GM12878 (cell line): ENCODE measurements around the gene DYNLT2.

ENCODE experiments used
- ETV6 ChIP-seq, 2 experiments: fragments of 450-650 bp in 1 of 2; IDR thresholded peaks in 1 of 2; conservative IDR thresholded peaks in 1 of 2; 2 replicates each; pipeline ENCODE4 v1.6.1; 2014; ENCODE audit warnings: antibody characterized with exemption in 1 of 2, borderline replicate concordance in 1 of 2, low read depth in 1 of 2, mild to moderate bottlenecking in 1 of 2, moderate library complexity in 1 of 2
- GABPA ChIP-seq: IDR thresholded peaks from 2 replicates; pipeline ENCODE4 v1.6.1; 2014; ENCODE audit warnings: antibody characterized with exemption, low read depth, mild to moderate bottlenecking, inconsistent platforms
- HDAC6 ChIP-seq: fragments of 200-600 bp; sonication (generic); IDR thresholded peaks from one replicate; pipeline ENCODE4 v1.8.0; 2017; ENCODE audit warnings: antibody characterized with exemption; ENCODE audit not compliant: unreplicated experiment
- MYC ChIP-seq: IDR thresholded peaks from 2 replicates; pipeline ENCODE4 v1.6.1; 2011; ENCODE audit warnings: mild to moderate bottlenecking, low read length, moderate library complexity, inconsistent platforms; ENCODE audit not compliant: insufficient read depth, insufficient replicate concordance, insufficient read length, severe bottlenecking
- NFIC ChIP-seq: IDR thresholded peaks from 2 replicates; pipeline ENCODE4 v1.6.1; 2012; ENCODE audit warnings: low read depth, mild to moderate bottlenecking, inconsistent platforms, low read length, moderate library complexity
- POLR2AphosphoS5 ChIP-seq: IDR thresholded peaks from 2 replicates; pipeline ENCODE4 v1.6.1; 2011; ENCODE audit warnings: mild to moderate bottlenecking, low read length, inconsistent platforms
- SUZ12 ChIP-seq: fragments of 200-600 bp; sonication (generic); IDR thresholded peaks from one replicate; pipeline ENCODE4 v1.6.1; 2018; ENCODE audit warnings: antibody characterized with exemption, mild to moderate bottlenecking; ENCODE audit not compliant: unreplicated experiment

GRCh38 chr6:169798764-169799473 is 47.5 kb upstream of the DYNLT2 start:
- TF ChIP-seq ETV6 (conservative IDR thresholded peaks at IDR 0.05 in 1 of 2, IDR thresholded peaks at IDR 0.05 in 1 of 2; ENCODE audit: borderline replicate concordance in 1 of 2, low read depth in 1 of 2) (no peak), GABPA (no peak), NFIC (no peak), MYC (no peak), POLR2AphosphoS5 (no peak), SUZ12 (no peak), HDAC6 (no peak)
